ENCODE measurements around the gene KCNIP1.

DNA sequence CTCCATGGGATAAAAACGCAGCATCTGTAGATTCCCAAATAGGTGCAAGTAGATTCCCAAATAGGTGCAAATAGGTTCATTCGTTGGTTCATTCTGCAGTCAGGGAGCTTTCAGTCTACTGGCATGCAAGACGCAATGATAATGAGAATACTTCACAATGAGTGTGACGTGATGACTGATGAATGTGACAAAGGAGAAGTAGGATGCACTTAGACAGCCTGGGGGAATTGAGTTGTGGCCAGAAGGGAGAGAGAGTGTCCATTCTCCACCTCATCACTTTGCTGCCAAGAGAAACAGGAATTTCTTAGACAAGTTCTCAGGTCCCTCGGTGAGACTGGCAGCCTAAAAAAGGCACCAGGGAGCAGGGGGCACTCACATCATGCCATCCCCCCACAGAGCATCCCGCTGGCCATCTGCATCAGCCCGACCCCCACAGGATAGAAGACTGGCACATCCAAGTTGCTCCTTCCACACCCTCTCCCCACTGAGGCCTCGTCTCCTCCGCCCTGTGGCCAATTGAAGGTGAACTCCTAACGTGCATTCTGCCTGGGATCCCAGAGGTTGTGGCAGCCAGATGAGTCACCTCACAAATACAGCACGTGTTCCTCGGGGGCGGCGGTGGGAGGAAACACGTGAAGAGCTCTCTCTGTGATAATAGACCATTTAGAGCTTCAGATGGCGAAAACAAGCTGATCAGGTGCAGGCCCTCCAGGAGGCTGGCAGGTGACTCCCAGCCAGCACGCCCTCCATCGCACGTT lies 19.9 kb upstream of the KCNIP1 start:
- TF ChIP-seq, protein P1, sequence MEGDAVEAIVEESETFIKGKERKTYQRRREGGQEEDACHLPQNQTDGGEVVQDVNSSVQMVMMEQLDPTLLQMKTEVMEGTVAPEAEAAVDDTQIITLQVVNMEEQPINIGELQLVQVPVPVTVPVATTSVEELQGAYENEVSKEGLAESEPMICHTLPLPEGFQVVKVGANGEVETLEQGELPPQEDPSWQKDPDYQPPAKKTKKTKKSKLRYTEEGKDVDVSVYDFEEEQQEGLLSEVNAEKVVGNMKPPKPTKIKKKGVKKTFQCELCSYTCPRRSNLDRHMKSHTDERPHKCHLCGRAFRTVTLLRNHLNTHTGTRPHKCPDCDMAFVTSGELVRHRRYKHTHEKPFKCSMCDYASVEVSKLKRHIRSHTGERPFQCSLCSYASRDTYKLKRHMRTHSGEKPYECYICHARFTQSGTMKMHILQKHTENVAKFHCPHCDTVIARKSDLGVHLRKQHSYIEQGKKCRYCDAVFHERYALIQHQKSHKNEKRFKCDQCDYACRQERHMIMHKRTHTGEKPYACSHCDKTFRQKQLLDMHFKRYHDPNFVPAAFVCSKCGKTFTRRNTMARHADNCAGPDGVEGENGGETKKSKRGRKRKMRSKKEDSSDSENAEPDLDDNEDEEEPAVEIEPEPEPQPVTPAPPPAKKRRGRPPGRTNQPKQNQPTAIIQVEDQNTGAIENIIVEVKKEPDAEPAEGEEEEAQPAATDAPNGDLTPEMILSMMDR (IDR thresholded peaks at IDR 0.05) = no peak
- no peak for TF ChIP-seq POLR2A (IDR thresholded peaks at IDR 0.05)

Data from esophagus squamous epithelium (tissue), 4 donors.